ENCODE data around the gene FAM227B.
"Not testable (repeated sequence)": the region's sequence is repeated elsewhere in the genome, so short reads cannot be mapped to it uniquely, and the experiment has no call there.

The FAM227B gene

DNA sequence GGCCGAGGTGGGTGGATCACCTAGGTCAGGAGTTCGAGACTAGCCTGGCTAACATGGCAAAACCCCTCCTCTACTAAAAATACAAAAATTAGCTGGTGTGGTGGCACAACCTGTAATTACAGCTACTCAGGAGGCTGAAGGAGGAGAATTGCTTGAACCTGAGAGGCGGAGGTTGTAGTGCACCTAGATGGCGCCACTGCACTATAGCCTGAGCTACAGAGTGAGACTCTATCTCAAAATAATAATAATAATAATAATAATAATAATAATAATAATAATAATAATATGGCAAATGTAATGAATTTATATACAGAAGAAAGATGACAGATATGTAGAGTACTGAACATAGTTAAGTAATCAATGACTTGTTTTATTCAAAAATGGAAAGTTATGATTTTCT, 149.4 kb downstream of the FAM227B start:
- not testable (repeated sequence) for H3K9me3 ChIP-seq (ENCODE audit: control insufficient read depth, insufficient read depth, low read length); H3K27ac ChIP-seq (ENCODE audit: low read depth, low read length); H3K4me1 ChIP-seq (ENCODE audit: control insufficient read depth, insufficient read depth, low read length); H3K9ac ChIP-seq (ENCODE audit: low read depth, low read length); H3K36me3 ChIP-seq (ENCODE audit: control insufficient read depth, insufficient read depth, low read length); H3K27me3 ChIP-seq (ENCODE audit: control insufficient read depth, insufficient read depth, low read length); H3K4me3 ChIP-seq (ENCODE audit: low read depth, low read length)

DNA sequence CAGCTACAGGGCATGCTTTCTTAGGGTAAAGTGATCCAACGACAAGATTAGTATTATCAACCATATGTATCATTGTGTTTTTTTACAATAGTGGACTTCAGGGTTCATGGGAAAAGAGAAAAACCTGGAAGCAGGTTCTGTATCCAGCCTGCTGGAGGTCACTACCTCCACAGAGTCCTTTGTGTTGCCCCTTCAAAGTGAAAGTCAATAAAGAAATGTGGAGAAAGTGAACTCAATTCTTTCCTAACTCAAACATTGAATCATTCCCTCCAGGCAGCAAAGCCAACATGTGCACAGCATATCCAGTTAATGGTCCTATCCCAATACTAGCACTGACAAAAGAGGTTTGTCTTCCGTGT, 152.2 kb downstream of the FAM227B start:
- Histone ChIP-seq H3K36me3 (ENCODE audit: control insufficient read depth, insufficient read depth, low read length) (no peaks in the 10 kb centered on the region), H3K4me3 (ENCODE audit: low read depth, low read length) (no peak overlapping the region), H3K4me1 (ENCODE audit: control insufficient read depth, insufficient read depth, low read length) (no peaks in the 10 kb centered on the region), H3K27ac (ENCODE audit: low read depth, low read length) (no peak overlapping the region), H3K27me3 (ENCODE audit: control insufficient read depth, insufficient read depth, low read length) (no peaks in the 10 kb centered on the region), H3K9ac (ENCODE audit: low read depth, low read length) (no peak overlapping the region), H3K9me3 (ENCODE audit: control insufficient read depth, insufficient read depth, low read length) (no peaks in the 10 kb centered on the region)

DNA sequence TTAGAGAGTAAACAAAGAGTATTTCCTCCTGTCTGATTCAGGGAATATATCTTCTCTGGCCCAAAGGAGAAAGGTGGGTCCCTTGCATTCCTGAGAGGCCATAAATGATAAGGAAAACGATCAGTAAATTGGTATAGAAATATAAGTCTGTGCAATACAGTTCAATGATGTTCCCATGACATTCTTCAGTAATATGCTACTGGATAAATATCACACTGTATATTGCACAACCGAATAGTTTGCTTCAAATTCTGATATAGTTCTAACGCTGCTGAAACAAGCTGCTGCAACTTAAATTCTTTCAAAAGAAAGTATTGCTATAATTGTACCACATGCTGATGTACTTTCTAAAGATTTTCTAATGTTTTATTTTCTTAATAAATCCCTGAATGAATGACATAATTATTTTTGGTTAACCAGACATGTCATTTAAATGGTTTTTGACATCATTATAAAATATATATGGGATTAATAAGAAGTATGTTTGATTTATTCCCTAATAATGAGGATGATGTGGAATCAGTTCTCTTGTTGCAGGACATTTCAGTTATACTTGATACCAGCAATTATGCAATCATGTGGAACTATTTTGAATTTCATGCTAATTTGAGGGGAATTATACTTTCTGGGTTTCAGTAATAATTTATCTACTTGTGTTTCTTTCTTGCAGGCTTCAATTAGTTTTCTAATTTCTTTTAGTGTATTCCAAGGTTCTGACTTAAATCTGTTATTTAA, 152.7 kb downstream of the FAM227B start:
- H3K27me3 ChIP-seq (ENCODE audit: control insufficient read depth, insufficient read depth, low read length): no peaks in the 10 kb centered on the region
- H3K9me3 ChIP-seq (ENCODE audit: control insufficient read depth, insufficient read depth, low read length): no peaks in the 10 kb centered on the region
- H3K4me1 ChIP-seq (ENCODE audit: control insufficient read depth, insufficient read depth, low read length): no peaks in the 10 kb centered on the region

DNA sequence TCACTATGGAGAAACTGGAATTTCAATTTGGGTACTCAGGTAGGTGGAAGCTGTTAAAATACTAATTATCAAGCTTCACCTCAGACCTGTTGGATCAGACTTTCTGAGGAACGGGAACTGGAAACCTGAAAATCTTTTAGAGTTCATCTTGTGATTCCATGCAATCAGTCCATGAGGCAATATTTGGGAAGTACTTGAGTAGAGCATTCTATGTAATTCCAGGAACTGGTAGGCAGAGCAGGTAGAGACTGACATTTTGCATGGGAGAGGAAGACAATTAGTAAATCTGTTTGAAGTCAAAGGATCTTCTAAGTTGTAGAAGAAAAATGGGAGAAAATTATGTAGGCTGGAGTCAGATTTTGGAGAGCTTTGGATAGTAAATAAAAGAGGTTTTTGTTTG, 154.5 kb downstream of the FAM227B start:
- Histone ChIP-seq H3K4me3 (ENCODE audit: low read depth, low read length) (no peak overlapping the region), H3K9me3 (ENCODE audit: control insufficient read depth, insufficient read depth, low read length) (no peaks in the 10 kb centered on the region), H3K27me3 (ENCODE audit: control insufficient read depth, insufficient read depth, low read length) (no peaks in the 10 kb centered on the region), H3K27ac (ENCODE audit: low read depth, low read length) (no peak overlapping the region), H3K36me3 (ENCODE audit: control insufficient read depth, insufficient read depth, low read length) (no peaks in the 10 kb centered on the region), H3K4me1 (ENCODE audit: control insufficient read depth, insufficient read depth, low read length) (no peaks in the 10 kb centered on the region), H3K9ac (ENCODE audit: low read depth, low read length) (no peak overlapping the region)

More for the DNA sequence above, 152.7 kb downstream of the FAM227B start:
- Histone ChIP-seq H3K4me3 (ENCODE audit: low read depth, low read length) (no peak overlapping the region), H3K9ac (ENCODE audit: low read depth, low read length) (no peak overlapping the region), H3K27ac (ENCODE audit: low read depth, low read length) (no peak overlapping the region), H3K36me3 (ENCODE audit: control insufficient read depth, insufficient read depth, low read length) (no peaks in the 10 kb centered on the region)

DNA sequence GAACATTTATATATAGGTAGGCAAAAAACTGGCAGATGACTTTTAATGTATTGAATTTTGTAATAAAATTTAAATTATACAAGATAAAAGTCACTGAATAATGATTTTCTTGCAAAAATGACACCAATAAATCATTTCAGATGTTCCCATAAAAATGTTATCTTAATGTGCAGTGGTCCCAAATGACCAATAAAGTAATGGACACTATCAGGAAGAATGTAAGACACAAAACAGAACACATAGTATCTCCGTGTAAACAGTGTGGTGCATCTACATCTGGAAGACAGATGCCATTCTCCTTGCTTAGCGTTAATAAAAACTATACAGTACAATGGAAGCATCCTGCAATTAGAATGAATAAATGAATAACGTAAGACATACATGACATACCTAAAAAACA, 156.1 kb downstream of the FAM227B start:
- Histone ChIP-seq H3K36me3 (ENCODE audit: control insufficient read depth, insufficient read depth, low read length) (no peaks in the 10 kb centered on the region), H3K4me3 (ENCODE audit: low read depth, low read length) (no peak overlapping the region), H3K9me3 (ENCODE audit: control insufficient read depth, insufficient read depth, low read length) (no peaks in the 10 kb centered on the region), H3K27ac (ENCODE audit: low read depth, low read length) (no peak overlapping the region), H3K27me3 (ENCODE audit: control insufficient read depth, insufficient read depth, low read length) (no peaks in the 10 kb centered on the region), H3K9ac (ENCODE audit: low read depth, low read length) (no peak overlapping the region), H3K4me1 (ENCODE audit: control insufficient read depth, insufficient read depth, low read length) (no peaks in the 10 kb centered on the region)

DNA sequence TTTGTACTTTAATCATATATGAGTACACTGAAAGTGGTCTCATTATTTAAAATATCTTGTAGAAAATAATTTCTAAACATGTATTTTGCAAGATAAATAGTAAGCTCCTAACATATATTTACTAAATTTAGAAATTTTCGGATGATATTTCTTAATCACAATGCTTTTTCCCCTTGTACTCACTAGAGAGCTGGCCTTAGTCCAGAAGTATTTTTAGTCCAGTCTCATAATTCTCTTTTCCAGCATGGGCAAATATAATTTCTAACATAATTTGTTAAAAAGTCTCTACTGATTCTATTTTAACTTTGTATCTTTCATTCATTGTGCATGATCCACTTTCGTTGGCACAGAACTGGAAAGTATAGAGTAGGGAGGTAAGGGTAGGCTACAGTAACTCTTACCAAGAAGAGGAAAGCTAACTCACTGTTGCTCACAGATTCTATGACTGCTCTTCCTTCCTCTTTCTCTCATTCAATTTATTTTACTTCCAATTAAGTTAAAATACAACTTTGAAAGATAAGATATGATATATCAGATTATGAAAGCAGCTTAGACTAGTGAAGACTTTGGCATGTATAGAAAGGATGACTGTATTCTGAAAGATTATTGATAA, 158.3 kb downstream of the FAM227B start:
- Histone ChIP-seq H3K36me3 (ENCODE audit: control insufficient read depth, insufficient read depth, low read length) (no peaks in the 10 kb centered on the region), H3K9me3 (ENCODE audit: control insufficient read depth, insufficient read depth, low read length) (no peaks in the 10 kb centered on the region), H3K4me3 (ENCODE audit: low read depth, low read length) (no peak overlapping the region), H3K27ac (ENCODE audit: low read depth, low read length) (no peak overlapping the region), H3K4me1 (ENCODE audit: control insufficient read depth, insufficient read depth, low read length) (no peaks in the 10 kb centered on the region), H3K27me3 (ENCODE audit: control insufficient read depth, insufficient read depth, low read length) (no peaks in the 10 kb centered on the region), H3K9ac (ENCODE audit: low read depth, low read length) (no peak overlapping the region)

DNA sequence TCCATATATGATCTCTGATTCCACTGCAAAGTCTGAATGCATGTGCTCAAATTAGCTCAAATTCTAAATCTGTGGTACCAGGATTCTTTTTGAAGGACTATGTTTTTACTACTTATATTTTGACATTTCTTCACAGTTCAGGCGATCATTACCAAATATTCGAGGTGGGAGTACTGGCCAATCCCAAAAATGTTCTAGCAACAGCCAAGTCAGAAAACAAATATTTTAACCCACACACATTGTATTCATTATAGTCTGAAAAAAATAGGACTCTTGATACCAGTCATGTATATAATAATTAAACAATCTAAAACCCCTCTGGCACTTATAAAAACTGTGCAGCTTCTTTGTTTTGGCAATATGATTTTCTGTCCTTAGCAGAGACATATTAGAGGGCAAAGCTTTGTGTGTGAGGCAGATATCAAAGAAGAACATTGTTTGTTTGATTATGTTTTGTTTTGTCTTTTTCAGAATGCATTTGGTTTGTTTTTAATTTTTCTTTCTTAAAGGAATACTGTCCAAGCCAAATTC, 160.1 kb downstream of the FAM227B start:
- H3K36me3 ChIP-seq (ENCODE audit: control insufficient read depth, insufficient read depth, low read length): no peaks in the 10 kb centered on the region
- no peaks in the 10 kb centered on the region for H3K4me1 ChIP-seq (ENCODE audit: control insufficient read depth, insufficient read depth, low read length)
- no peak overlapping the region for H3K4me3 ChIP-seq (ENCODE audit: low read depth, low read length)
- H3K27me3 ChIP-seq (ENCODE audit: control insufficient read depth, insufficient read depth, low read length): no peaks in the 10 kb centered on the region
- H3K9me3 ChIP-seq (ENCODE audit: control insufficient read depth, insufficient read depth, low read length): no peaks in the 10 kb centered on the region
- no peak overlapping the region for H3K27ac ChIP-seq (ENCODE audit: low read depth, low read length)
- H3K9ac ChIP-seq (ENCODE audit: low read depth, low read length): no peak overlapping the region

DNA sequence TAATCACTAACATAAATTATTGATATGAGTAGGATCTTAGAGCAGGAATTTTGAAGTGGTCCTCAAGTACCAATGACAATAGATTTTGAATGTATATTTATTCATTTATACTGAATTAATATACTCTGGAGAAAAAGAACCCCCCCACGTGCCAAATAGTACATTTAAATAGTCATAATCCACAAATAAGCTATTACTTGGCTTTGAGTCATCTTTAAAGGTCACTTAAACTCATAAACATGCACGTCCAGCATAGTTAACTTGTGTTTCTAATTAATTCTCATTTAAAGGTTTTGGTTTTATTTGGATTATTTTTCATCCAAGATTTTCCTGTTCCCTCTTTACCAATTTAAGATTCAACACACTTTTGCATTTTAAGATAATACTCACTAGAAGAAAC, 162.5 kb downstream of the FAM227B start:
- H3K27me3 ChIP-seq (ENCODE audit: control insufficient read depth, insufficient read depth, low read length): no peaks in the 10 kb centered on the region
- no peaks in the 10 kb centered on the region for H3K36me3 ChIP-seq (ENCODE audit: control insufficient read depth, insufficient read depth, low read length)
- no peaks in the 10 kb centered on the region for H3K9me3 ChIP-seq (ENCODE audit: control insufficient read depth, insufficient read depth, low read length)
- no peak overlapping the region for H3K27ac ChIP-seq (ENCODE audit: low read depth, low read length)
- H3K9ac ChIP-seq (ENCODE audit: low read depth, low read length): no peak overlapping the region
- H3K4me1 ChIP-seq (ENCODE audit: control insufficient read depth, insufficient read depth, low read length): no peaks in the 10 kb centered on the region
- H3K4me3 ChIP-seq (ENCODE audit: low read depth, low read length): no peak overlapping the region

DNA sequence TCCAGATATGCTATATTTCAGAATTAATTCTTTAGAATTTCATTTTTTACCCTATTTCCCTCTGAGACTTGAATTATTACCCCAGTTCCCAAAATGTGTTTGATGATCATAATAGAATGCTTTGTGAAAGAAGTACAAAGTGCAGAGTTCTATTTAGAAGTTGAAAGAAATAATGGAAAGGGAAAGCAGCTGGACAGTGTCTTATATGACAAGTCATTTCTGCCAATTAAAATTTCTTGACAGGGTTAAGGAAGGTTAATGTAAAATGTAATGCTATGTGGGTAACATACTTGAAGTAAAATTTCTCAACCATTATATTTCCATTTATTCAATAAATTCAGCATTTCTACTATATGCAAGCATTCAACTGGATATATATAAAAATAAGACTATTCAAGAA, 164.5 kb downstream of the FAM227B start:
- H3K36me3 ChIP-seq (ENCODE audit: control insufficient read depth, insufficient read depth, low read length): no peaks in the 10 kb centered on the region
- no peak overlapping the region for H3K9ac ChIP-seq (ENCODE audit: low read depth, low read length)
- H3K4me3 ChIP-seq (ENCODE audit: low read depth, low read length): no peak overlapping the region
- H3K9me3 ChIP-seq (ENCODE audit: control insufficient read depth, insufficient read depth, low read length): no peaks in the 10 kb centered on the region
- H3K27me3 ChIP-seq (ENCODE audit: control insufficient read depth, insufficient read depth, low read length): no peaks in the 10 kb centered on the region
- H3K27ac ChIP-seq (ENCODE audit: low read depth, low read length): no peak overlapping the region
- no peaks in the 10 kb centered on the region for H3K4me1 ChIP-seq (ENCODE audit: control insufficient read depth, insufficient read depth, low read length)

DNA sequence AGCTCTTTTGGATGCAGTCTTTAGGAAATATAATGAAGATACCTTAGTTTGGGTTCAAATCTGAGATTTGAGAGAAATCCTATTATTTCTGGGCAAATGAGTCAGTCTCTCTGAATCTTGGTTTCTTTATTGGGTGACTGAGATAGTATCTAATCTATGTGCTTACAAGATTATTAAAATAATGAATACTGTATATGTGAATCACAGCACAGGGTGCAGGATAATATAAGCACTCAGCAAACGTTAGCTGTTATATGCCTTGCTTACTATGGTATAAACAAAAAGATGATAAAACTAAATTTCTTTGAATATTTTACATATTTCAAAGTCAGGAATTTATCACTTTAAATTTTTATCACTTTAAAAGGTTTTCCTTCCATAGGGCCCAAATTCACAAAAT, 168.0 kb downstream of the FAM227B start:
- Histone ChIP-seq H3K27ac (ENCODE audit: low read depth, low read length) (no peak overlapping the region), H3K4me3 (ENCODE audit: low read depth, low read length) (no peak overlapping the region), H3K36me3 (ENCODE audit: control insufficient read depth, insufficient read depth, low read length) (no peaks in the 10 kb centered on the region), H3K4me1 (ENCODE audit: control insufficient read depth, insufficient read depth, low read length) (no peaks in the 10 kb centered on the region), H3K9me3 (ENCODE audit: control insufficient read depth, insufficient read depth, low read length) (no peaks in the 10 kb centered on the region), H3K27me3 (ENCODE audit: control insufficient read depth, insufficient read depth, low read length) (no peaks in the 10 kb centered on the region), H3K9ac (ENCODE audit: low read depth, low read length) (no peak overlapping the region)

DNA sequence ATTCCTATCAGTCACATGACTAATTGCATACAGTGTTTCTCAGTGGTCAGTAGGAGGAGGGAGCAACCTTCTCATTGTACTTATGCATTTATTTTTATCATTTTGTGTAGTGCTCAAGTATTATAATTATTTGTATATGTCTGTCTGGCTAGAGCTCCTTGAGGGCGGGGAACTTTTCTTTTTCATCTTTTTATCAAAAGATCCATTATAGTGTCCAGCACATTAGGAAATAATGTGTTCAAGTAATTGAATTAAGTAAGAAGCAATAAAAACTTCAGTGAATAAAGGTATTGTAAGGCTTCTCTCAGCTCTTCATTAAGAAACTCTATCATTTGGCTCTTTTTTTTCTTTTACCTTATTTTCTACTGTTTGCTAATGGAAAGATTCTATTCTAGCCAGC, 178.8 kb downstream of the FAM227B start:
- no peaks in the 10 kb centered on the region for H3K27me3 ChIP-seq (ENCODE audit: control insufficient read depth, insufficient read depth, low read length)
- no peaks in the 10 kb centered on the region for H3K9me3 ChIP-seq (ENCODE audit: control insufficient read depth, insufficient read depth, low read length)
- H3K4me1 ChIP-seq (ENCODE audit: control insufficient read depth, insufficient read depth, low read length): peaks cover 16% of the 10 kb centered on the region
- no peaks in the 10 kb centered on the region for H3K36me3 ChIP-seq (ENCODE audit: control insufficient read depth, insufficient read depth, low read length)
- no peak overlapping the region for H3K4me3 ChIP-seq (ENCODE audit: low read depth, low read length)
- no peak overlapping the region for H3K27ac ChIP-seq (ENCODE audit: low read depth, low read length)
- no peak overlapping the region for H3K9ac ChIP-seq (ENCODE audit: low read depth, low read length)
